ENCODE measurements around the gene RAB35. TPM values are rescaled to one million over a fixed set of nuclear protein-coding genes. Genes with fewer than 3 reads are reported as not detected.

Gene RAB35
- polyA plus RNA-seq, 1 of the 3 experiments (the other 2 are of a cell fraction): 41.8 TPM

DNA sequence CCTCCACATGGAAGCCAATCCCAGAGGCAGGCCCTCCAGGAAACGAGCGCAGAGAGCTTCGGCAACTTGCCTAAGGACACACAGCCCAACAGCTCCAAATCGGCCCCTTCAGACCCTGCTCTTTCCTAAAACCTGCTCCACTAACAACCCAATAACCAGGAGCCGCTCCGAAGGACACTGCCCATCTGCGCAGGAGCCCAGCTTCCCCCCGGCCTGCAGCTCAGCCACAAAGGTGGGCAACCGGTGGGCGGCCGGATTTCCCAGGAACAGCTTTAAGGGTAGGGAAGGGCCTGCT lies 13.6 kb downstream of the RAB35 start:
- H2AFZ ChIP-seq (ENCODE audit: low read depth): no peak overlapping the region
- H3K9me2 ChIP-seq: no peaks in the 10 kb centered on the region
- H3K9ac ChIP-seq: no peak overlapping the region
- ChIA-PET CTCF (interaction anchor here (1.2 to 1.6 kb wide), 2 partner anchors 9 to 16 kb away, joined by 3 to 8 read pairs; no protein-coding TSS in a partner anchor), POLR2A (interaction anchor here (0.6 to 1.6 kb wide), 4 partner anchors 9 to 1695 kb away, joined by 3 to 5 read pairs (median 3); partner anchors contain the start of gene RPLP0)
- 100% methylated on average over 3 of the region's 11 CpGs for WGBS (ENCODE audit: low lambda C conversion rate)
- no peaks in the 10 kb centered on the region for H3F3A ChIP-seq (replicated peaks; ENCODE audit: insufficient read depth)
- no peak overlapping the region for H3K4me2 ChIP-seq
- H3K4me1 ChIP-seq (ENCODE audit: control insufficient read depth in 1 of 2, insufficient read depth in 2 of 2, low read depth in 1 of 2, low read length in 1 of 2): peaks cover 0 to 37% of the 10 kb centered on the region in 2 experiments; a peak in 1 of 4 replicates
- peaks cover 96% of the 10 kb centered on the region for H3K79me2 ChIP-seq (ENCODE audit: insufficient read depth)
- no peak for TF ChIP-seq NFIC (IDR thresholded peaks at IDR 0.05; ENCODE audit: borderline replicate concordance)
- TF ChIP-seq EZH2phosphoT487 (IDR thresholded peaks at IDR 0.05; ENCODE audit: borderline replicate concordance, low read depth): no peak
- no peak for TF ChIP-seq RFX5 (IDR thresholded peaks at IDR 0.05; ENCODE audit: low read length)
- TF ChIP-seq, protein P1, sequence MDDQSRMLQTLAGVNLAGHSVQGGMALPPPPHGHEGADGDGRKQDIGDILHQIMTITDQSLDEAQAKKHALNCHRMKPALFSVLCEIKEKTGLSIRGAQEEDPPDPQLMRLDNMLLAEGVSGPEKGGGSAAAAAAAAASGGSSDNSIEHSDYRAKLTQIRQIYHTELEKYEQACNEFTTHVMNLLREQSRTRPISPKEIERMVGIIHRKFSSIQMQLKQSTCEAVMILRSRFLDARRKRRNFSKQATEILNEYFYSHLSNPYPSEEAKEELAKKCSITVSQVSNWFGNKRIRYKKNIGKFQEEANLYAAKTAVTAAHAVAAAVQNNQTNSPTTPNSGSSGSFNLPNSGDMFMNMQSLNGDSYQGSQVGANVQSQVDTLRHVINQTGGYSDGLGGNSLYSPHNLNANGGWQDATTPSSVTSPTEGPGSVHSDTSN (IDR thresholded peaks at IDR 0.05): no peak
- TF ChIP-seq, protein P2, sequence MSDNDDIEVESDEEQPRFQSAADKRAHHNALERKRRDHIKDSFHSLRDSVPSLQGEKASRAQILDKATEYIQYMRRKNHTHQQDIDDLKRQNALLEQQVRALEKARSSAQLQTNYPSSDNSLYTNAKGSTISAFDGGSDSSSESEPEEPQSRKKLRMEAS (IDR thresholded peaks at IDR 0.05; ENCODE audit: low read depth): no peak
- TF ChIP-seq EP300 (IDR thresholded peaks at IDR 0.05; ENCODE audit: borderline replicate concordance in 1 of 2, low read depth in 1 of 2, low read length in 1 of 2): no peak
- no peak for TF ChIP-seq FOXM1 (IDR thresholded peaks at IDR 0.05; ENCODE audit: low read depth)
- no peak for TF ChIP-seq FOSL2 (IDR thresholded peaks at IDR 0.05; ENCODE audit: borderline replicate concordance, low read depth)
- no peak for TF ChIP-seq SIN3A (IDR thresholded peaks at IDR 0.05; ENCODE audit: borderline replicate concordance, low read depth, low read length)
- no peak for TF ChIP-seq GABPA (IDR thresholded peaks at IDR 0.05; ENCODE audit: low read depth)
- no peak for TF ChIP-seq ELF1 (IDR thresholded peaks at IDR 0.05)
- TF ChIP-seq TCF12 (IDR thresholded peaks at IDR 0.05): no peak
- TF ChIP-seq, protein P3, sequence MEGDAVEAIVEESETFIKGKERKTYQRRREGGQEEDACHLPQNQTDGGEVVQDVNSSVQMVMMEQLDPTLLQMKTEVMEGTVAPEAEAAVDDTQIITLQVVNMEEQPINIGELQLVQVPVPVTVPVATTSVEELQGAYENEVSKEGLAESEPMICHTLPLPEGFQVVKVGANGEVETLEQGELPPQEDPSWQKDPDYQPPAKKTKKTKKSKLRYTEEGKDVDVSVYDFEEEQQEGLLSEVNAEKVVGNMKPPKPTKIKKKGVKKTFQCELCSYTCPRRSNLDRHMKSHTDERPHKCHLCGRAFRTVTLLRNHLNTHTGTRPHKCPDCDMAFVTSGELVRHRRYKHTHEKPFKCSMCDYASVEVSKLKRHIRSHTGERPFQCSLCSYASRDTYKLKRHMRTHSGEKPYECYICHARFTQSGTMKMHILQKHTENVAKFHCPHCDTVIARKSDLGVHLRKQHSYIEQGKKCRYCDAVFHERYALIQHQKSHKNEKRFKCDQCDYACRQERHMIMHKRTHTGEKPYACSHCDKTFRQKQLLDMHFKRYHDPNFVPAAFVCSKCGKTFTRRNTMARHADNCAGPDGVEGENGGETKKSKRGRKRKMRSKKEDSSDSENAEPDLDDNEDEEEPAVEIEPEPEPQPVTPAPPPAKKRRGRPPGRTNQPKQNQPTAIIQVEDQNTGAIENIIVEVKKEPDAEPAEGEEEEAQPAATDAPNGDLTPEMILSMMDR (IDR thresholded peaks at IDR 0.05): no peak
- TF ChIP-seq MXI1 (IDR thresholded peaks at IDR 0.05; ENCODE audit: low read depth, low read length): no peak
- TF ChIP-seq TAF1 (IDR thresholded peaks at IDR 0.05; ENCODE audit: borderline replicate concordance, low read depth, low read length): no peak
- TF ChIP-seq MEF2A (IDR thresholded peaks at IDR 0.05; ENCODE audit: borderline replicate concordance, low read depth): no peak
- TF ChIP-seq, protein P4, sequence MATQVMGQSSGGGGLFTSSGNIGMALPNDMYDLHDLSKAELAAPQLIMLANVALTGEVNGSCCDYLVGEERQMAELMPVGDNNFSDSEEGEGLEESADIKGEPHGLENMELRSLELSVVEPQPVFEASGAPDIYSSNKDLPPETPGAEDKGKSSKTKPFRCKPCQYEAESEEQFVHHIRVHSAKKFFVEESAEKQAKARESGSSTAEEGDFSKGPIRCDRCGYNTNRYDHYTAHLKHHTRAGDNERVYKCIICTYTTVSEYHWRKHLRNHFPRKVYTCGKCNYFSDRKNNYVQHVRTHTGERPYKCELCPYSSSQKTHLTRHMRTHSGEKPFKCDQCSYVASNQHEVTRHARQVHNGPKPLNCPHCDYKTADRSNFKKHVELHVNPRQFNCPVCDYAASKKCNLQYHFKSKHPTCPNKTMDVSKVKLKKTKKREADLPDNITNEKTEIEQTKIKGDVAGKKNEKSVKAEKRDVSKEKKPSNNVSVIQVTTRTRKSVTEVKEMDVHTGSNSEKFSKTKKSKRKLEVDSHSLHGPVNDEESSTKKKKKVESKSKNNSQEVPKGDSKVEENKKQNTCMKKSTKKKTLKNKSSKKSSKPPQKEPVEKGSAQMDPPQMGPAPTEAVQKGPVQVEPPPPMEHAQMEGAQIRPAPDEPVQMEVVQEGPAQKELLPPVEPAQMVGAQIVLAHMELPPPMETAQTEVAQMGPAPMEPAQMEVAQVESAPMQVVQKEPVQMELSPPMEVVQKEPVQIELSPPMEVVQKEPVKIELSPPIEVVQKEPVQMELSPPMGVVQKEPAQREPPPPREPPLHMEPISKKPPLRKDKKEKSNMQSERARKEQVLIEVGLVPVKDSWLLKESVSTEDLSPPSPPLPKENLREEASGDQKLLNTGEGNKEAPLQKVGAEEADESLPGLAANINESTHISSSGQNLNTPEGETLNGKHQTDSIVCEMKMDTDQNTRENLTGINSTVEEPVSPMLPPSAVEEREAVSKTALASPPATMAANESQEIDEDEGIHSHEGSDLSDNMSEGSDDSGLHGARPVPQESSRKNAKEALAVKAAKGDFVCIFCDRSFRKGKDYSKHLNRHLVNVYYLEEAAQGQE (IDR thresholded peaks at IDR 0.05; ENCODE audit: low read depth, low read length): no peak
- TF ChIP-seq RXRA (IDR thresholded peaks at IDR 0.05; ENCODE audit: borderline replicate concordance, low read depth): no peak
- no peak for TF ChIP-seq GATA2 (CRISPR knock-in tag; IDR thresholded peaks at IDR 0.05)
- peaks cover 0 to 42% of the 10 kb centered on the region in 2 experiments for H3K36me3 ChIP-seq (replicated peaks in 1 of 2; ENCODE audit: control insufficient read depth in 1 of 2, insufficient read depth in 2 of 2, low read length in 1 of 2)
- no peak overlapping the region for H3K4me3 ChIP-seq (ENCODE audit: low read depth in 2 of 2, low read length in 1 of 2)
- H3K9me3 ChIP-seq: no peaks in the 10 kb centered on the region
- H3K27me3 ChIP-seq (ENCODE audit: insufficient read depth): no peaks in the 10 kb centered on the region
- peaks cover 86% of the 10 kb centered on the region for H4K20me1 ChIP-seq (ENCODE audit: insufficient read depth)
- DNase-seq: no peak
- H3K27ac ChIP-seq (ENCODE audit: low read depth in 2 of 2, low read length in 1 of 2): no peak overlapping the region

Data from SK-N-SH (cell line).